Spleen (tissue), 7 donors: ENCODE data around the gene UQCC2.

Experiments
- CTCF ChIP-seq, 11 experiments: fragments of 200-600 bp in 7 of 11; fragments of 450-650 bp in 4 of 11; sonication (generic) in 4 of 11; IDR thresholded peaks in 8 of 11; conservative IDR thresholded peaks in 3 of 11; 1 replicate in 7 of 11; 2 replicates in 4 of 11; pipeline versions ENCODE4 v1.4.0 to v1.8.0; 2016 to 2021; ENCODE audit warnings: antibody characterized with exemption in 11 of 11, inconsistent platforms in 4 of 11, mild to moderate bottlenecking in 1 of 11
- POLR2AphosphoS5 ChIP-seq, 3 donors: sonication (generic); formaldehyde crosslinking; IDR thresholded peaks; one replicate each; pipeline ENCODE4 v1.5.1; 2017; ENCODE audit warnings: antibody characterized with exemption in 3 of 3
- donor health status: DM: no; HTN: no; CAD: no; lungs with moderate emphysema.
- donor health status: DM: no; HTN: no; CAD: no.
- donor health status: DM: no; HTN: no; CAD: no.

- TF ChIP-seq CTCF (IDR thresholded peaks at IDR 0.05 in 8 of 11, conservative IDR thresholded peaks at IDR 0.05 in 3 of 11) = no peak
- TF ChIP-seq POLR2AphosphoS5 (IDR thresholded peaks at IDR 0.05) = no peak
These were observed 43.8 kb upstream of the UQCC2 start for GRCh38 chr6:33755070-33755869.
